Activated CD8-positive, alpha-beta memory T cell treated with anti-CD3 and anti-CD28 coated beads for 48 hours (primary cell): Measurements from ENCODE around the gene ZNF488.

ENCODE experiments used
- DNase-seq, 3 experiments: peaks; one replicate each; pipeline ENCODE4 v3.0.0-alpha.2; 2020; ENCODE audit warnings: low read depth in 2 of 3, low spot score in 2 of 3

The ZNF488 gene

GRCh38 chr10:47332371-47332770, 51.7 kb downstream of the ZNF488 start:
- DNase-seq: no peak

GRCh38 chr10:47331954-47332353, 52.1 kb downstream of the ZNF488 start:
- DNase-seq: no peak

GRCh38 chr10:47331491-47331890, 52.6 kb downstream of the ZNF488 start:
- no peak for DNase-seq

- no peak for DNase-seq
Observed at GRCh38 chr10:47330804-47331203, 53.3 kb downstream of the ZNF488 start.

- no peak for DNase-seq
Observed at GRCh38 chr10:47330366-47330765, 53.7 kb downstream of the ZNF488 start.

GRCh38 chr10:47329855-47330254, 54.2 kb downstream of the ZNF488 start:
- DNase-seq: no peak

GRCh38 chr10:47326927-47327330, 57.2 kb downstream of the ZNF488 start:
- DNase-seq: no peak

GRCh38 chr10:47326306-47326926, 57.7 kb downstream of the ZNF488 start:
- no peak for DNase-seq

GRCh38 chr10:47325303-47326291, 58.5 kb downstream of the ZNF488 start:
- DNase-seq: no peak

GRCh38 chr10:47323636-47324296, 60.3 kb downstream of the ZNF488 start:
- no peak for DNase-seq

GRCh38 chr10:47323087-47323486, 61.0 kb downstream of the ZNF488 start:
- no peak for DNase-seq

- DNase-seq: no peak
Observed at GRCh38 chr10:47322300-47323061, 61.6 kb downstream of the ZNF488 start, which contains the start of gene GDF2. Gene GDF2, plus strand, starts transcription at chr10:47322454. Its CDS starts 215 bp downstream, at chr10:47322669.

- DNase-seq: no peak
Observed at GRCh38 chr10:47321521-47322195, 62.4 kb downstream of the ZNF488 start.

GRCh38 chr10:47320812-47321211, 63.3 kb downstream of the ZNF488 start:
- no peak for DNase-seq

GRCh38 chr10:47319784-47320183, 64.3 kb downstream of the ZNF488 start:
- no peak for DNase-seq

- no peak for DNase-seq
Observed at GRCh38 chr10:47318706-47319105, 65.4 kb downstream of the ZNF488 start.

- no peak for DNase-seq
Observed at GRCh38 chr10:47317251-47317650, 66.8 kb downstream of the ZNF488 start.

GRCh38 chr10:47316131-47316530, 68.0 kb downstream of the ZNF488 start:
- DNase-seq: no peak
